ENCODE measurements around the gene SLC35E1.

- TF ChIP-seq CTCF (IDR thresholded peaks at IDR 0.05) (no peak), POLR2A (IDR thresholded peaks at IDR 0.05) (no peak)
Measured at GRCh38 chr19:16529466-16530144, 42.6 kb downstream of the SLC35E1 start.

Data from right lobe of liver (tissue), 4 donors.